Activated T-cell treated with anti-CD3 and anti-CD28 coated beads, Interleukin-2, amount 50 U/mL, for 4 hours (primary cell): ENCODE measurements around the gene CBX4. TPM values are rescaled to one million over a fixed set of nuclear protein-coding genes. Genes with fewer than 3 reads are reported as not detected.
A peak's percentile ranks its signal among the peaks of the same experiment; 100 is the strongest.

ENCODE experiments used
- ATAC-seq, 2 donors: fragments of 200-7000 bp; cut with Tn5 transposase; one replicate each; pipeline ENCODE4 v1.10.0; 2021
- DNase-seq: peaks from one replicate; pipeline ENCODE4 v3.0.0-alpha.2; 2020
- H3K27me3 Mint-ChIP-seq: one replicate; pipeline ENCODE4 v1.8.0; 2021; ENCODE audit warnings: low read depth, mixed read lengths
- H3K36me3 Mint-ChIP-seq: one replicate; pipeline ENCODE4 v1.8.0; 2022; ENCODE audit warnings: mixed read lengths; ENCODE audit not compliant: insufficient read depth
- H3K4me1 Mint-ChIP-seq: one replicate; pipeline ENCODE4 v1.8.0; 2021; ENCODE audit warnings: low read depth, mixed read lengths
- H3K4me3 Mint-ChIP-seq: one replicate; pipeline ENCODE4 v1.8.0; 2021; ENCODE audit warnings: mild to moderate bottlenecking, moderate library complexity, mixed read lengths
- H3K9me3 Mint-ChIP-seq: one replicate; pipeline ENCODE4 v1.8.0; 2021; ENCODE audit warnings: mixed read lengths
- total RNA-seq, 3 donors: library from RNA; stranded (reverse); gene quantifications; one replicate each; pipeline ENCODE4 v1.2.1, GENCODE V29; 2021

The CBX4 gene
- total RNA-seq, 3 donors from 2014 or later, result 15.3 to 16.4 (median 15.3) TPM

DNA sequence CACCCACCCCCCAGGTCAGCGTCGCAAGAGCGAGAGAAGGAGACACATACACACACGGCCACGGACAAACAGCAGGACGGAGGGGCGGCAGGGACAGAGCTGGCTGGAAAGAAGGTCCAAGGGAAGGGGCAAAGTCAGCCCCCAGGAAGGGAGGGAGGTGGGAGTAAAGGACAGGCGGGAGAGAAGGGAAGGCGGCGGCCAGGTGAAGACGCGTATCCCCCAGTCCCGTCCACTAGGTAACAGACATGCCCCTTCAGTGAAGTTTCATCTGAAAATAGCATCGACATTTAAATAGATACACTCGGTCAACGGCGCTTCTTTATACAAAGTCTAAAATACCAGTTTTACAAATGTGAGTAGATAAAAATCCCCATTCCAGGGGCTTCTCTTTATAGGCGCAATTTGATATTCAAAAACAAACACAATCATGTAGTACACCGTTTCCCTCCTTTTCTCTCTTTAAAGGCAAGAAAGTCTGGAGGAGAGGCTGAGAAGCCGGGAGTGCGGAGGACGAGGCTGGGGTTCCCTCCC is 46.8 kb downstream of the CBX4 start:
- peaks cover 14% of the 10 kb centered on the region for H3K4me1 Mint-ChIP-seq
- peaks cover 46% of the 10 kb centered on the region for H3K27me3 Mint-ChIP-seq
- no peak for ATAC-seq
- no peak overlapping the region for H3K4me3 Mint-ChIP-seq
- DNase-seq, result no peak
- H3K9me3 Mint-ChIP-seq, result no peaks in the 10 kb centered on the region
- no peaks in the 10 kb centered on the region for H3K36me3 Mint-ChIP-seq

DNA sequence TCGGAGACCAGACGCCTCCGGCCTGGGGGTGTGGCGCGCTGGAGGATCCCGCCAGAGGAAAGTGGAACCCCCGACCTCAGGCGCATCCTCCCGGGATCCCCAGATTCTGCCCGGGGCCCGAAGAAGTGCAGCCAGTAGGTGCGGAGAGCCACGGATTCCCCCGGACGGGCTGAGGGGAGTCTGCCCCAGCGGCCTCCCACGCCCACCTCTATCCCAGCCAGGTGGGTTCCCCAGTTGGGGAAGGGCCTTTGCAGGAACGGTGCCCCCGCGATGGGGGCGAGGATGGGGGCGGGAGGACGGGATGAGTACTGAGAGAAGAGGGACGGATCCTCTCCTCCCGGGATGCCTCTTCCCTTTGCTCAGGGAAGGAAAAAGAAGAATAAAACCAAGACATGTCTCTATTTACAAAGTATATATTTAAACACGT is 47.5 kb downstream of the CBX4 start:
- DNase-seq (no peak), ATAC-seq (no peak)
- peaks cover 14% of the 10 kb centered on the region for H3K4me1 Mint-ChIP-seq
- no peaks in the 10 kb centered on the region for H3K36me3 Mint-ChIP-seq
- H3K9me3 Mint-ChIP-seq, result no peaks in the 10 kb centered on the region
- no peak overlapping the region for H3K4me3 Mint-ChIP-seq
- peaks cover 51% of the 10 kb centered on the region for H3K27me3 Mint-ChIP-seq

DNA sequence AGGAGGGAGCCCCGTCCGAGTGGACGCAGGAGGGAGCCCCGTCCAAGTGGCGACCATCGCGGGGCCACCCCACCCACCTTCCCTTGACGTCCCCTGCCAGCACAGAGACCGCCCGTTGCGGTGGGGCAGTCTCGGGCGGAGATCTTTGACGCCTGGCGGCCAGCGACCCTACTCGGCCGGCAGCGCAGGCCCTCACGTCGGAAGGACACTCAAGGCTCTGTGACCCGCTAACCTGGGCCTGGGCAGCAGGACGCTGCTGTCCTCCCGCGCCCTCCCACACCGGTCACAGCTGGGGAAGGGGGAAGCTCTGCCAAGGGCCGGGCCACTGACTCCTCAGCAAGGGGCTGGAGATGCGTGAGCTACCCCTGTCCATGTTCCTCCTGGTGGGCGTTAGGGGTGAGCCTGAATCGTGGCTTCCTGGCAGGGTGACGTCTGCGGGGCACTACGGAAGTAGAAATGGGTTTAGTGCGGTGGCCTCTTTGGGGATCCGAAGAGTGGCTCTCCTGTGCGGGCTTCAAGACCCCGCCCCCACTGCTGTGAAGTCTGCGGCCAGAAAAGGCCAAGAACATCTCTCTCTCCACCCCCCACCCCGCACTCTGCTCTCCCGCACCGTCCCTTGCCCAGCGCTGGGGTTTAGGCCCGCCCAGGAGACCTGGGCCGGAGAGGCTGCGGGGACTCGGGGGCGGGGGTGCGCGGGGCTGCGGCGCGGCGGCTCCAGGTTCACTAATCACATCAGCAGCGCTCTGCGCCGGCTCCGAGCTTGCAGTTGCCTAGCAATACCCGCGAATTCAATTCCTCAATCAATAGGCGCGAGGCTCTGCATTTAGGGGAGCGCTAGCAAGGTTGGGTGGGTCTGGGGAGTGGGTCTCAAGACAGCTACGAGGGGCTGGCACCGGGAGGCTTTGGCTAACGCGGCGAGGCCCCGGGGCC is 48.2 kb downstream of the CBX4 start:
- no peak for DNase-seq
- peaks cover 58% of the 10 kb centered on the region for H3K27me3 Mint-ChIP-seq
- peaks cover 10% of the 10 kb centered on the region for H3K4me1 Mint-ChIP-seq
- H3K36me3 Mint-ChIP-seq, result no peaks in the 10 kb centered on the region
- ATAC-seq, result peak; percentile 30 to 36
- no peaks in the 10 kb centered on the region for H3K9me3 Mint-ChIP-seq
- H3K4me3 Mint-ChIP-seq, result no peak overlapping the region

DNA sequence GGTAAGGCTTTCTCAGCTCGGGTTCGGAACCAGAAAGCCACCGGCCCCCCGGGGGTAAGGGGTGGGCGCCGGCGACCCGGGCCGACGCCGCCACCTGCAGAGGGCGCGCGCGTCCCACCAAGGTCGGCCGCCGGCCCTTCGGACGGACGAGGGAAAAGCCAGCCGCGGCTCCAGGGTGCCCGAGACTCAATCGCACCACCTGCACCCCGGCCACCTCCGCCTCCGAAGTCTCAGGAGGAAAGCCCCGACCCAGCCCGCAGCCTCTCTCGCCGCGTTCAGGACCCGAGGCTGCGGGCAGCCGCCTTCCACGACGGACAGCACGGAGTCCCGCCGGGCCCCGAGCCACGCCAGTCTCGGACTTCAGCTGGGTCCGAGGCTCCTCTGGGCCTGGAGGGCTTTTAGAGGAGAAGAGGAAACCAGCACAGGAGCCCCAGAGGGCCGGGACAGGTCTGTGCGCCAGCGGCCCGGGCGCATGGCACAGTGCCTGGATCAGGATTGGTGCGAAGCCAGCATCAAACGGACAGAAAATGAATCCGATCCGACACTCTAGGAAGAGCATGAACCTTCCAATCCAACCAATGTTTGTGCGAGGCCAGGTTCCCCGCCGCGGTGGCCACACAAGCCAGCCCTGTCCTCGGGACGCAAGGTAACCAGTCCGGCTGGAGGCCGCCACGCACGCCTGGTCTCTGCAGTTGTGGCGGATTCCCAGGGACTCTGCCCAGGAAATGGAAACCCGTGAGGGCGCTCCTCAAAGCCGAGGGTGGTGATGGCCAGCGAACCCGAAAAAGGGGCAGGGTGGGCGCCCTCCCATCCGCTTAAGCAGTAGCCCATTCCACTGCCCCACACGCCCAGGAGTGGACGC is 49.1 kb downstream of the CBX4 start:
- Mint-ChIP-seq H3K36me3 (no peaks in the 10 kb centered on the region), H3K4me3 (no peak overlapping the region), H3K4me1 (peaks cover 8% of the 10 kb centered on the region), H3K27me3 (peaks cover 67% of the 10 kb centered on the region), H3K9me3 (no peaks in the 10 kb centered on the region)
- no peak for DNase-seq
- ATAC-seq, result peak; percentile 48 to 51

DNA sequence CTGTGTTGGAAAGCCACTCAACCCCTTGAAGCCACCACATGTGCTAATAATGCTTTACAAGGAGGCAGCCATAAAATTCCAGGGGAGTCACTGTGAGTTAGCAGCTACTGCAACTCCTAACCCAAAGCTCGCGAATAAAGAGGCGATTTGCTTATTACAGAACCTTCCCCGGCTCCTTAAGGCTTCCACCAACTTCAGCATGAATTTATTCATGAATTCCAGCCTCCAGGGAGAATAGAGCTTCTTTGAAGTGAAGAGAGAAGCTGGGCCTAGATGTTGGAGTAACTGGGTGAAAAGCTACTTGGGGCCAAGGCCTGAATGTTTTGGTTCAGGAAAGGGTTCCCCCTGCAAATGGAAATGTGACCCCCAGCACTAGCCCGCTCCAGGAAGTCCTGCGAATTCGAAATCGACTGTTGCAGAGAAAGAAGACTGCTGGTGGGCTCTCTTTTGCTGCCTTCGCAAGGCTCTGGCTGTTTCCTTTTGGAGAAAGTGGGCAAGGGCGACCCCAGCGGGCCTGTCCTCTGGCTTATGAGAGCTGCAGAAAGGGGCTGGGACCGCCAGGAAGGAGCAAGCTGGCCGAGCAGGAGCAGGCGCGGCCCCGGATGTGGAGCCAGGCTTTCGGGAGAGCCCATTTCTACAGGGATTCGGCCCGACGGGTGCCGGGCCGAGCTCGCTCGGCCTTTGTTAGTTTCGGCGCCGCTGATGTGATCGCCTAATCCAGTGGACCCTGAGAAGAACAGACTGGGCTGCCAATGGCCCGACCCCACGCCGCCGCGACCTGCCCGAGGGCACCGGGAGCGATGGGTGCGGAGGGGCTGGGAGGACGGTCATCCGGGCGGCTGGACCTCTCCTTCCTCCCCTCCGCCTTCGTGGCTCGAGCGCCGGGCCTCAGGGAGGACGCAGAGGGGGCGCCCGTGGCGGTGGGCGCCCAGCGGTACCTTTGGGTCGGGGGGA is 50.0 kb downstream of the CBX4 start:
- H3K27me3 Mint-ChIP-seq, result peaks cover 69% of the 10 kb centered on the region
- H3K4me3 Mint-ChIP-seq, result no peak overlapping the region
- DNase-seq (no peak), ATAC-seq (no peak)
- H3K9me3 Mint-ChIP-seq, result no peaks in the 10 kb centered on the region
- no peaks in the 10 kb centered on the region for H3K36me3 Mint-ChIP-seq
- peaks cover 8% of the 10 kb centered on the region for H3K4me1 Mint-ChIP-seq

DNA sequence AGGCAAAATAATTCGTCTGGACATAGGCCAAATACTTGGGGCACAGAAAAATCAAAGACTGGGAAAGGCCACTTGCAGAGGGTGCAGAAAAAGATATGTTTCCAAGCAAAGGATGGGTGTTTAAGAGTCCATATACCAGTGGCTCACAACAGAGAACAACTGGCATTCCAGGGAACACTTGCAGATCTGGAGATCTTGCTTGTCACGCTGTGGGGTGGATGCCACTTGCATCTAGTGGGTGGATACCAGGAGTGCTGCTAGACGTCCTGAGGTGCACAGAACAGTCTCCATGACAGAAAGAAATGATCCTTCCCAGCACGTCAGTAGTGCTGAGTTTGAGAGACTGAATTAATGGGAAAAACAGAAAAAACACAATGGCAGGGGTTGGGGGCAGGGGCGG is 50.8 kb downstream of the CBX4 start:
- H3K4me1 Mint-ChIP-seq, result peaks cover 8% of the 10 kb centered on the region
- H3K36me3 Mint-ChIP-seq, result no peaks in the 10 kb centered on the region
- H3K27me3 Mint-ChIP-seq, result peaks cover 70% of the 10 kb centered on the region
- ATAC-seq, result no peak
- no peak overlapping the region for H3K4me3 Mint-ChIP-seq
- H3K9me3 Mint-ChIP-seq, result no peaks in the 10 kb centered on the region
- no peak for DNase-seq

DNA sequence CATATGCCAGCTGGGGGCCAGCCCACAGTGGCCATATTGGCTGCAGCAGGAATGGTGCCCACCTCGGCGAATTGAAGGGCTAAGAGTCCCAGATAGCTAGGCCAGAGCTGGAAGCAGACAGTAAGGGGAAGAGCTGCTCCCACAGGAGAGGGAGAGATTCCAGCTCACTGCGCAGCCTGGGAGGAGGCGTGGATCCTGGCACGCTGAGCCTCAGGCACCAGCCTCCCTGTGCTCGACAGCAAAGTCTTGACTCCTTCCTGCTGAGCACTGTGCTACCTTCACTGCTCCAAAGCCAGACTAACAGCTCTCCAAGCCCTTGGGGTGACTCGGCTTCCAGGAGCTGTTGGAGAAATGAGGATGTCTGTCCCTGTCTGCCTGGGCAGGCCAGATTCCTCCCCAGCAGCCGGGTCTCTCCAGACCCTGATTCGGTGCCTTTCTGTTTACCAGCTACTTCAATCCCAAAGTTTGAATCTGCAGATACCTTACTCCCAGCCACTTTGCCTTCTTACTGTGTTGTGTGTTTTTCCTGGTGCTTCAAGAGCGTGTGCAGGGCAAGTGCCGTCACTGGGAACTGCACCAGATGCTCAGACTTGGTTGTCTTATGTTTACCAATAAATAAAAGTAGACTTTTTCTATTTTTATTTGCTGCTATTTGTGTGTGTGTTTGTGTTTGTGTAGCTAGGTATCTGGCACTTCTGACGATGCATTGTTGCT is 52.2 kb downstream of the CBX4 start:
- peaks cover 8% of the 10 kb centered on the region for H3K4me1 Mint-ChIP-seq
- H3K9me3 Mint-ChIP-seq, result no peaks in the 10 kb centered on the region
- no peak for ATAC-seq
- H3K4me3 Mint-ChIP-seq, result no peak overlapping the region
- no peak for DNase-seq
- no peaks in the 10 kb centered on the region for H3K36me3 Mint-ChIP-seq
- H3K27me3 Mint-ChIP-seq, result peaks cover 74% of the 10 kb centered on the region

- DNase-seq, result no peak
- Mint-ChIP-seq H3K27me3 (peaks cover 77% of the 10 kb centered on the region), H3K4me1 (peaks cover 7% of the 10 kb centered on the region), H3K9me3 (no peaks in the 10 kb centered on the region), H3K4me3 (no peak overlapping the region), H3K36me3 (no peaks in the 10 kb centered on the region)
- ATAC-seq, result no peak
Observed at GRCh38 chr17:79785900-79786810, 53.1 kb downstream of the CBX4 start.

GRCh38 chr17:79785017-79785899 is 54.0 kb downstream of the CBX4 start:
- Mint-ChIP-seq H3K36me3 (no peaks in the 10 kb centered on the region), H3K27me3 (peaks cover 78% of the 10 kb centered on the region)

GRCh38 chr17:79784353-79785016 is 54.8 kb downstream of the CBX4 start:
- H3K9me3 Mint-ChIP-seq, result no peaks in the 10 kb centered on the region
- DNase-seq (no peak), ATAC-seq (no peak)
- peaks cover 2% of the 10 kb centered on the region for H3K4me1 Mint-ChIP-seq
- no peaks in the 10 kb centered on the region for H3K36me3 Mint-ChIP-seq
- H3K4me3 Mint-ChIP-seq, result no peak overlapping the region
- peaks cover 83% of the 10 kb centered on the region for H3K27me3 Mint-ChIP-seq

More at GRCh38 chr17:79785017-79785899, 54.0 kb downstream of the CBX4 start:
- no peak for DNase-seq
- H3K4me3 Mint-ChIP-seq, result no peak overlapping the region
- peaks cover 4% of the 10 kb centered on the region for H3K4me1 Mint-ChIP-seq
- no peak for ATAC-seq
- H3K9me3 Mint-ChIP-seq, result no peaks in the 10 kb centered on the region

- no peak for ATAC-seq
- Mint-ChIP-seq H3K4me3 (no peak overlapping the region), H3K27me3 (peaks cover 83% of the 10 kb centered on the region), H3K4me1 (peaks cover 4% of the 10 kb centered on the region), H3K9me3 (no peaks in the 10 kb centered on the region), H3K36me3 (no peaks in the 10 kb centered on the region)
- DNase-seq, result no peak
Observed at GRCh38 chr17:79783891-79784290, 55.3 kb downstream of the CBX4 start.
